Activated CD4-positive, alpha-beta T cell treated with anti-CD3 and anti-CD28 coated beads, Interleukin-10, Interleukin-2, amounts not matched to agents 100 ng/mL and 50 ng/mL, durations not matched to agents 16 hours and 8 hours (primary cell): ENCODE data around the gene FAM81A.
A peak's percentile ranks its signal among the peaks of the same experiment; 100 is the strongest.
"Not testable (repeated sequence)": the region's sequence is repeated elsewhere in the genome, so short reads cannot be mapped to it uniquely, and the experiment has no call there.

Source experiments
- DNase-seq: peaks from one replicate; pipeline ENCODE4 v3.0.0-alpha.2; 2020

FAM81A gene

GRCh38 chr15:59437817-59438624 is at the start of gene FAM81A:
Gene FAM81A, plus strand, starts transcription at chr15:59438186. Its CDS starts 20,441 bp downstream, at chr15:59458627.
- peak; percentile 54 for DNase-seq

GRCh38 chr15:59388670-59389069 is 49.3 kb upstream of the FAM81A start:
- DNase-seq, result peak; percentile 12

- no peak for DNase-seq
Measured at GRCh38 chr15:59392299-59392698, 45.7 kb upstream of the FAM81A start.

GRCh38 chr15:59394166-59394661 is 43.8 kb upstream of the FAM81A start:
- peak; percentile 25 for DNase-seq

- no peak for DNase-seq
Measured at GRCh38 chr15:59396211-59396610, 41.8 kb upstream of the FAM81A start.

- DNase-seq, result no peak
Measured at GRCh38 chr15:59396679-59397078, 41.3 kb upstream of the FAM81A start.

GRCh38 chr15:59398220-59398619 is 39.8 kb upstream of the FAM81A start:
- DNase-seq, result no peak

GRCh38 chr15:59399465-59400102 is 38.4 kb upstream of the FAM81A start:
- DNase-seq, result no peak

- DNase-seq, result no peak
Measured at GRCh38 chr15:59400103-59400813, 37.7 kb upstream of the FAM81A start.

- not testable (repeated sequence) for DNase-seq
Measured at GRCh38 chr15:59401051-59401823, 36.7 kb upstream of the FAM81A start.

- no peak for DNase-seq
Measured at GRCh38 chr15:59401824-59402569, 36.0 kb upstream of the FAM81A start.

- DNase-seq, result no peak
Measured at GRCh38 chr15:59405079-59405478, 32.9 kb upstream of the FAM81A start.

- no peak for DNase-seq
Measured at GRCh38 chr15:59406446-59406845, 31.5 kb upstream of the FAM81A start.

- DNase-seq, result no peak
Measured at GRCh38 chr15:59407946-59408345, 30.0 kb upstream of the FAM81A start.

GRCh38 chr15:59410391-59410896 is 27.5 kb upstream of the FAM81A start:
- DNase-seq, result no peak

- no peak for DNase-seq
Measured at GRCh38 chr15:59413577-59413976, 24.4 kb upstream of the FAM81A start.

- DNase-seq, result no peak
Measured at GRCh38 chr15:59416816-59417215, 21.2 kb upstream of the FAM81A start.

- DNase-seq, result no peak
Measured at GRCh38 chr15:59419170-59419569, 18.8 kb upstream of the FAM81A start.

GRCh38 chr15:59420108-59420507 is 17.9 kb upstream of the FAM81A start:
- DNase-seq, result peak; percentile 6

- no peak for DNase-seq
Measured at GRCh38 chr15:59420986-59421618, 16.9 kb upstream of the FAM81A start.

- DNase-seq, result no peak
Measured at GRCh38 chr15:59424616-59425015, 13.4 kb upstream of the FAM81A start.
